ENCODE measurements around the gene DLGAP3.

DLGAP3 gene

GRCh38 chr1:34816778-34817177 is 112.7 kb downstream of the DLGAP3 start:
- FAIRE-seq = no peak
- TF ChIP-seq, protein P1, sequence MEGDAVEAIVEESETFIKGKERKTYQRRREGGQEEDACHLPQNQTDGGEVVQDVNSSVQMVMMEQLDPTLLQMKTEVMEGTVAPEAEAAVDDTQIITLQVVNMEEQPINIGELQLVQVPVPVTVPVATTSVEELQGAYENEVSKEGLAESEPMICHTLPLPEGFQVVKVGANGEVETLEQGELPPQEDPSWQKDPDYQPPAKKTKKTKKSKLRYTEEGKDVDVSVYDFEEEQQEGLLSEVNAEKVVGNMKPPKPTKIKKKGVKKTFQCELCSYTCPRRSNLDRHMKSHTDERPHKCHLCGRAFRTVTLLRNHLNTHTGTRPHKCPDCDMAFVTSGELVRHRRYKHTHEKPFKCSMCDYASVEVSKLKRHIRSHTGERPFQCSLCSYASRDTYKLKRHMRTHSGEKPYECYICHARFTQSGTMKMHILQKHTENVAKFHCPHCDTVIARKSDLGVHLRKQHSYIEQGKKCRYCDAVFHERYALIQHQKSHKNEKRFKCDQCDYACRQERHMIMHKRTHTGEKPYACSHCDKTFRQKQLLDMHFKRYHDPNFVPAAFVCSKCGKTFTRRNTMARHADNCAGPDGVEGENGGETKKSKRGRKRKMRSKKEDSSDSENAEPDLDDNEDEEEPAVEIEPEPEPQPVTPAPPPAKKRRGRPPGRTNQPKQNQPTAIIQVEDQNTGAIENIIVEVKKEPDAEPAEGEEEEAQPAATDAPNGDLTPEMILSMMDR (IDR thresholded peaks at IDR 0.05; ENCODE audit: insufficient read depth, missing control alignments) = no peak
- DNase-seq (ENCODE audit: insufficient read length, low spot score) = no peak

DNA sequence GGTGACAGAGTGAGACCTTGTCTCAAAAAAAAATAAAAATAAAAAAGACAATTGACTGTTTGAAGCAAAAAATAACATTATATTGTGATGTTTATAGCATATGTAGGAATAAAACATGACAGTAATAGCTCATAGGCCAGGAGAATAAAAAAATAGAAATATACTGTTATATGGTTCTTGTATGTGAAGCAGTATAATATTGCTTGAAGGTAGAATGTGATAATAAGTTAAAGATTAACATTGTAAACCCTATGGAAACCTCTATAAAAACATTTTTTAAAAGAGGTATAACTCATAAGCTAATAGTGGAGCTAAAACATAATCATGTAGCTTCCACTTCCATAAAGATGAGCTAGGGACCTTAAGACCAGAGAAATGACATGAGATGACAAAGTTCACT is 113.1 kb downstream of the DLGAP3 start:
- DNase-seq (ENCODE audit: insufficient read length, low spot score) (no peak), FAIRE-seq (no peak)
- TF ChIP-seq, protein P1 (IDR thresholded peaks at IDR 0.05; ENCODE audit: insufficient read depth, missing control alignments) = no peak

All from D721Med (cell line).